ENCODE results near the gene BCLAF1. TPM values are rescaled to one million over a fixed set of nuclear protein-coding genes. Genes with fewer than 3 reads are reported as not detected.

The BCLAF1 gene
- total and polyA plus RNA-seq, 9 of the 15 experiments (the other 6 are each of a cell fraction or from before 2014, with no cell fraction given) = 65.4 to 286 (median 165) TPM

GRCh38 chr6:136249811-136250685 lies 39.6 kb downstream of the BCLAF1 start, which contains the start of gene MTFR2 (continued):
- no peak for TF ChIP-seq TCF3 (CRISPR knock-in tag; IDR thresholded peaks at IDR 0.05)
- peak; percentile 83 for TF ChIP-seq JUND (IDR thresholded peaks at IDR 0.05; ENCODE audit: borderline replicate concordance, low read depth, low read length)
- peak; percentile 63; the same call in 1 of the 3 replicates for TF ChIP-seq JUND (tag; IDR thresholded peaks at IDR 0.05; ENCODE audit: borderline replicate concordance, low read depth, low read length)
- TF ChIP-seq CHD2 (IDR thresholded peaks at IDR 0.05; ENCODE audit: low read depth, low read length) = peak; percentile 84
- peak; percentile 97 for TF ChIP-seq FOXM1 (IDR thresholded peaks at IDR 0.05; ENCODE audit: low read depth)
- TF ChIP-seq FOXM1 (CRISPR knock-in tag; IDR thresholded peaks at IDR 0.05; ENCODE audit: low read depth) = no peak; the same call in 1 of the 2 replicates
- no peak for TF ChIP-seq ZEB2 (IDR thresholded peaks at IDR 0.05)
- TF ChIP-seq JUN (IDR thresholded peaks at IDR 0.05; ENCODE audit: borderline replicate concordance, low read depth, low read length) = peak; percentile 81
- TF ChIP-seq JUN (CRISPR knock-in tag; IDR thresholded peaks at IDR 0.05; ENCODE audit: borderline replicate concordance) = peak; percentile 79; the same call in 1 of the 2 replicates
- TF ChIP-seq HBP1 (CRISPR knock-in tag; IDR thresholded peaks at IDR 0.05) = peak; percentile 85; the same call in 1 of the 2 replicates
- 0 out of 2 replicates have a peak, but pooled peaks have one; percentile 93 for TF ChIP-seq RERE (CRISPR knock-in tag; IDR thresholded peaks at IDR 0.05; ENCODE audit: borderline replicate concordance)
- TF ChIP-seq E2F8 (IDR thresholded peaks at IDR 0.05; ENCODE audit: low read depth, partially characterized antibody) = peak; percentile 100
- TF ChIP-seq STAT5A (IDR thresholded peaks at IDR 0.05; ENCODE audit: borderline replicate concordance, low read length) = peak; percentile 0; the same call in 1 of the 2 replicates
- TF ChIP-seq RBBP5 (IDR thresholded peaks at IDR 0.05; ENCODE audit: borderline replicate concordance, insufficient read depth, low read length, poor library complexity, severe bottlenecking) = peak; percentile 89
